CD4-positive, CD25-positive, alpha-beta regulatory T cell (primary cell): ENCODE data around the gene STAT6. TPM values are rescaled to one million over a fixed set of nuclear protein-coding genes. Genes with fewer than 3 reads are reported as not detected.
"Not testable (repeated sequence)": the region's sequence is repeated elsewhere in the genome, so short reads cannot be mapped to it uniquely, and the experiment has no call there.

Experiments
- ATAC-seq, 2 donors: fragments of 150-1000 bp; cut with Tn5 transposase; one replicate each; pipeline ENCODE4 v1.10.0; 2021; ENCODE audit warnings: low read depth in 2 of 2, moderate number of reproducible peaks in 2 of 2, moderate library complexity in 1 of 2
- DNase-seq, 3 donors: peaks; one replicate each; pipeline versions ENCODE4 v3.0.0 to v3.0.0-alpha.2; 2012 to 2022; ENCODE audit warnings: mixed read lengths in 1 of 3
- H3K27ac ChIP-seq: one replicate; pipeline ENCODE4 v1.7.0; 2013; ENCODE audit warnings: mild to moderate bottlenecking, low read length; ENCODE audit not compliant: insufficient read depth, poor library complexity, severe bottlenecking
- H3K27me3 ChIP-seq: one replicate; pipeline ENCODE4 v1.7.0; 2013; ENCODE audit warnings: low read length; ENCODE audit not compliant: control insufficient read depth, insufficient read depth
- H3K36me3 ChIP-seq: one replicate; pipeline ENCODE4 v1.7.0; 2013; ENCODE audit warnings: mild to moderate bottlenecking, low read length, moderate library complexity; ENCODE audit not compliant: control insufficient read depth, insufficient read depth
- H3K4me1 ChIP-seq: 2 replicates; pipeline ENCODE4 v1.7.0; 2013; ENCODE audit warnings: mild to moderate bottlenecking, low read length; ENCODE audit not compliant: insufficient read depth, control insufficient read depth, poor library complexity, severe bottlenecking
- H3K4me3 ChIP-seq: one replicate; pipeline ENCODE4 v1.7.0; 2013; ENCODE audit warnings: low read depth, mild to moderate bottlenecking, low read length, moderate library complexity
- H3K9me3 ChIP-seq, 2 experiments: 1 replicate in 1 of 2; 2 replicates in 1 of 2; pipeline ENCODE4 v1.7.0; 2013; ENCODE audit warnings: low read length in 2 of 2, mild to moderate bottlenecking in 1 of 2, moderate library complexity in 1 of 2; ENCODE audit not compliant: control insufficient read depth in 2 of 2
- H3K27ac Mint-ChIP-seq, 3 donors: one replicate each; pipeline ENCODE4 v1.8.0; 2020 to 2022; ENCODE audit warnings: mild to moderate bottlenecking in 3 of 3, mixed read lengths in 3 of 3, moderate library complexity in 2 of 3
- H3K27me3 Mint-ChIP-seq: one replicate; pipeline ENCODE4 v1.8.0; 2022; ENCODE audit warnings: mild to moderate bottlenecking, mixed read lengths
- H3K36me3 Mint-ChIP-seq: one replicate; pipeline ENCODE4 v1.8.0; 2020; ENCODE audit warnings: mixed read lengths
- H3K4me1 Mint-ChIP-seq, 4 donors: one replicate each; pipeline ENCODE4 v1.8.0; 2020 to 2022; ENCODE audit warnings: mixed read lengths in 4 of 4, mild to moderate bottlenecking in 1 of 4
- H3K4me3 Mint-ChIP-seq, 4 donors: one replicate each; pipeline ENCODE4 v1.8.0; 2020 to 2022; ENCODE audit warnings: mild to moderate bottlenecking in 4 of 4, mixed read lengths in 4 of 4, moderate library complexity in 3 of 4
- H3K9me3 Mint-ChIP-seq, 7 donors: one replicate each; pipeline ENCODE4 v1.8.0; 2020 to 2022; ENCODE audit warnings: mixed read lengths in 7 of 7, mild to moderate bottlenecking in 3 of 7, moderate library complexity in 2 of 7
- polyA plus RNA-seq, 4 donors: library from polyadenylated mRNA; unstranded; fragments of 300-500 nt; fragmentation: Illumina TruSeq; gene quantifications; one replicate each; pipeline ENCODE4 v1.2.3, GENCODE V29; 2021
- total RNA-seq: library from RNA; stranded (reverse); gene quantifications from one replicate; pipeline ENCODE4 v1.2.3, GENCODE V29; 2022

Gene STAT6
- total and polyA plus RNA-seq, 5 donors from 2014 or later = 69.2 to 215 (median 77.5) TPM

DNA sequence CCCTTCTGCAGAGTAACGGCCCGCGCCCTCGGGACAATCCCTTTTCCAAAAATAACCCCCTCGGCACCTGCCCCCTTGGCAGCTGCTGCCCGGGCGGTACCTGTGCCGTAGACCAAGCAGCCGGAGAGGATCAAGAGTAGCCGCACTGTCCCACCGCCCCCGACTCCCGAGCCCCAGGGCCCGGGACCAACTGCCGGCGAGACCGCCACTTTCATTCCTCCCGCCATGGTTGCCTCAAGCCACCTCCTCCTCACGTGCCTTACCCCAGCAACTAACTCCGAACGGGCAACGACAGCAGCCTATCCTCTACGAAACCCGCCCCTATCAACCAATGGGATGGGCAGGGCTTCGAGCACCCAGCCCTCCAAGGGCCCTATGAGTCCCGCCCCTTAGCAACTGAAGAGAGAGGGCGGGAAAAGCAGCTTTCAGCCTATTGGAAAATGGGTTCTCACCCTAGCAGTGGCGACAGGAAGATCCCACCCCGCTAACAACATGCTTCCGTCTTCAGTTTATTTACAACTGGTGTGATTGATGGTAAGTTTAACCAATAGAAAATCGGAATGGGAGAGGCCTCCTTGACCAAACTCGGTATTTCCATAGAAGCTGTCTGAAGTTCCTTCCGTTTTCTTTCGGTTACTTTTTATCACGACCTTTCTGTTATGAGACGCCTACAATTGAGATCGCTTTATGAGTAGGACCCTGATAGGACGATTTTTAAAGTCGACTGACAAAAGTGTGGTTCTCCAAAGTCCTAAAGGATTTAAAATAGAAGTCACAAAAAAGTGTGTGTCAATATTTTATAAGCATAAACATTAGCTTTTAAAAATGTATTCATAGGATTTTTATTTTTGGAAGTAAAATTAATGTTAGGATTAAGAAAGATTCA lies 32.4 kb downstream of the STAT6 start, which contains the start of gene NEMP1:
Gene NEMP1 (minus strand): TSS at position 273 of the 886 bp plus-strand sequence. CDS start 46 bp downstream, at position 227.
- no peaks in the 10 kb centered on the region for H3K9me3 Mint-ChIP-seq
- Histone ChIP-seq H3K36me3 (peaks cover 2% of the 10 kb centered on the region), H3K4me3 (peak within 1 kb of the TSS; percentile 89), H3K4me1 (peaks cover 17% of the 10 kb centered on the region), H3K27ac (peak within 1 kb of the TSS; percentile 87), H3K27me3 (no peaks in the 10 kb centered on the region), H3K9me3 (no peaks in the 10 kb centered on the region)
- H3K27me3 Mint-ChIP-seq = no peaks in the 10 kb centered on the region
- peaks cover 0 to 45% (median 14%) of the 10 kb centered on the region in 4 donors for H3K4me1 Mint-ChIP-seq
- peak; percentile 96 to 97 for ATAC-seq
- H3K36me3 Mint-ChIP-seq = no peaks in the 10 kb centered on the region
- peak within 1 kb of the TSS; percentile 96 to 97 (median 96) for H3K27ac Mint-ChIP-seq
- peak; percentile 96 to 100 (median 99) for DNase-seq
- H3K4me3 Mint-ChIP-seq = peak within 1 kb of the TSS; percentile 91 to 98 (median 96)

DNA sequence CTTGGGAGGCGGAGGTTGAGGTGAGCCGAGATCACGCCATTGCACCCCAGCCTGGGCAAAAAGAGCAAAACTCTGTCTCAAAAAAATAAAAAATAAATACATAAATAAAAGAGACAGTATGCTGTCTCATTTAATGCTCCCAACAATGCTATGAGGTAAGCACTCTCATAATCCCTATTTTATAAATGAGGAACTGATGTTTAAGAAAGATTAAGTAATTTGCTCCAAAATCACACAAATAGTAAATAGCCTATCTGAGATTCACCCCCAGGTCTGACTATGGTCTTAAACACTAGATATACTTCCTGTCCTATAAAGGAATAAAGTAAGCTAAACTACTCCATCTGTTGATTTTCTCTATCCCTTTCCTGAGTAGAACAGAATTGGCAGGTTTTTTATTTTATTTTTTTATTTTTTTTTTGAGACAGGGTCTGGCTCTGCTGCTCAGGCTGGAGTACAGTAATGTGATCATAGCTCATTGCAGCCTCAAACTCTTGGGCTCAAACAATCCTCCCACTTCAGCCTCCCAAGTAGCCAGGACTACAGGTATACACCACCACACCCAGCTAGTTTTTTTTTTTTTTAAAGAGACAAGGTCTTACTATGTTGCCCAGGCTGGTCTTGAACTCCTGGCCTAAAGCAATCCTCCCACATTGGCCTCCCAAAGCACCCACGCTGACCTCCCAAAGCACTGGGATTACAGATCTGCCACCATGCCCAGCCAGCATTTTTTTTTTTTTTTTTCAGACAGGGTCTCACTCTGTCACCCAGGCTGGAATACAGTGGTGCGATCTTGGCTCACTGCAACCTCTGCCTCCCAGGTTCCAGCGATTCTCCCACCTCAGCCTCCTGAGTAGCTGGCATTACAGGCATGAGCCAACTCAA lies 37.4 kb downstream of the STAT6 start:
- not testable (repeated sequence) for H3K9me3 ChIP-seq, DNase-seq, H3K4me3 ChIP-seq, H3K9me3 Mint-ChIP-seq, H3K27me3 Mint-ChIP-seq, H3K4me3 Mint-ChIP-seq, ATAC-seq, H3K27me3 ChIP-seq
- peaks cover 14% of the 10 kb centered on the region for H3K4me1 ChIP-seq
- H3K27ac ChIP-seq = peak overlapping the region; percentile 5
- H3K36me3 ChIP-seq = peaks cover 26% of the 10 kb centered on the region
- peak overlapping the region; percentile 55 to 65 (median 63) for H3K27ac Mint-ChIP-seq
- H3K4me1 Mint-ChIP-seq = peaks cover 6 to 48% (median 19%) of the 10 kb centered on the region in 4 donors
- peaks cover 14% of the 10 kb centered on the region for H3K36me3 Mint-ChIP-seq

DNA sequence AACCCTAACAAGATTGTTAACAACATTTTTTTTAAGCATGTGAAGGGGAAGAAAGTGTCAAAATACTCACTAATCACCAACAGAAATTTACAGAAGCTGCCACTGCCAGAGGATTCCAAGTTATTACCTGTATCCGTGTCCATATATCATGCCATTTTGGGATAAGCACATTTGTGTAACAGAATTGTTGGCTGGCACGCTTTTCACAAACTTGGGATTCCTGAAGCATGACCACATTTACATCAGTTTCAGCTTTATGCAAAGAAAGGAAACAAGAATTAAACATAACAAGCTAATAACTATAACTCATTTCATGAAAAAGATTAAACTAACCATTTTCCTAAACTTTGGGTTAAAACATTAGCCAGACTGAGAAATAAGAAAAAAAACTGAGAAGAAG lies 38.5 kb downstream of the STAT6 start:
- H3K4me1 ChIP-seq = peaks cover 9% of the 10 kb centered on the region
- ATAC-seq = no peak
- peaks cover 18% of the 10 kb centered on the region for H3K36me3 Mint-ChIP-seq
- no peaks in the 10 kb centered on the region for H3K9me3 ChIP-seq
- H3K4me3 ChIP-seq = no peak overlapping the region
- no peaks in the 10 kb centered on the region for H3K27me3 Mint-ChIP-seq
- H3K36me3 ChIP-seq = peaks cover 30% of the 10 kb centered on the region
- no peak overlapping the region for H3K27ac ChIP-seq
- H3K4me1 Mint-ChIP-seq = peaks cover 6 to 38% (median 14%) of the 10 kb centered on the region in 4 donors
- no peak for DNase-seq
- H3K9me3 Mint-ChIP-seq = no peaks in the 10 kb centered on the region
- H3K27ac Mint-ChIP-seq = peak overlapping the region in 1 of 3 donors; percentile 77
- H3K4me3 Mint-ChIP-seq = peak overlapping the region in 1 of 4 donors; percentile 60
- H3K27me3 ChIP-seq = no peaks in the 10 kb centered on the region

DNA sequence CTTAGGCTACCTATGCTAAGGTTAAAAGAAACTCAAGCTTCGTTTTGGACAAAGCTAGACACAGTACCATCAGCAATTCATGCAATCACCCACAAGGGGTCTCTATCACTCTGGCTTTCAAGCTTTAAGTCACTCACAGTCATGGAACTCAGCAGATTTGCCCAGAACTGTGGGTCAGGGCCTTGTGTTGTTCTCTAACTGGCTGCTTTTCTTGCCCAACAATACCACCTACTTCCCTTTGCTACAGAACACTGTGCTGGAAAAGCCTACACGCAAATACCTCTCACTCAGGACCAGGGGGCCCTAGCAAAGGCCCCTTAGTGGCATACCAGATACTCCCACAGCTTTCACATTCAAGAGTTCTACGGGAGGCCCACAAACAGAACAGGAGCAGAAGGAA lies 41.6 kb downstream of the STAT6 start:
- H3K36me3 ChIP-seq = peaks cover 29% of the 10 kb centered on the region
- H3K4me3 ChIP-seq = peak overlapping the region; percentile 38
- H3K27ac Mint-ChIP-seq = peak overlapping the region; percentile 77 to 92 (median 78)
- H3K4me1 ChIP-seq = peaks cover 10% of the 10 kb centered on the region
- H3K27me3 Mint-ChIP-seq = no peaks in the 10 kb centered on the region
- no peaks in the 10 kb centered on the region for H3K27me3 ChIP-seq
- peak overlapping the region; percentile 74 for H3K27ac ChIP-seq
- no peaks in the 10 kb centered on the region for H3K9me3 Mint-ChIP-seq
- H3K9me3 ChIP-seq = no peaks in the 10 kb centered on the region
- H3K4me3 Mint-ChIP-seq = peak overlapping the region; percentile 6 to 73 (median 20)
- ATAC-seq = peak; percentile 96 to 99
- peak; percentile 54 to 89 (median 78) for DNase-seq
- peaks cover 10 to 31% (median 21%) of the 10 kb centered on the region in 4 donors for H3K4me1 Mint-ChIP-seq
- peaks cover 23% of the 10 kb centered on the region for H3K36me3 Mint-ChIP-seq

DNA sequence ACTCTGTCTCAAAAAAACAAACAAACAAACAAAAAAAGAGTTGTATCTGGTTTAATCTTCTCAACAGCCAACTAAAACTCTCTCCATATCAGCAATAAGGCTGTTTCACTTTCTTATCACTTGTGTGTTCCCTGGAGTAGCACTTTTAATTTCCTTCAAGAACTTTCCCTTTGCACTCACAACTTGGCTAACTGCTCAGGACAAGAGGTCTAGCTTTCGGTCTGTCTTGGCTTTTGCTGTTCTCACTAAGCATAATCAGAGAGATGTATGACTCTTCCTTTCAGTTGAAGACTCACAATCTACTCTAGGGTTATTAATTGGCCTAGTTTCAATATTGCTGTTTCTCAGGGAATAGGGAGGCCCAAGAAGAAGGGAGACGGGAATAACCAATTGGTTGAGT lies 44.9 kb downstream of the STAT6 start:
- no peaks in the 10 kb centered on the region for H3K27me3 Mint-ChIP-seq
- peaks cover 23% of the 10 kb centered on the region for H3K36me3 Mint-ChIP-seq
- no peak overlapping the region for H3K4me3 Mint-ChIP-seq
- DNase-seq (no peak), ATAC-seq (no peak)
- Histone ChIP-seq H3K27me3 (no peaks in the 10 kb centered on the region), H3K4me3 (no peak overlapping the region), H3K36me3 (peaks cover 18% of the 10 kb centered on the region), H3K9me3 (no peaks in the 10 kb centered on the region), H3K4me1 (peaks cover 29% of the 10 kb centered on the region), H3K27ac (no peak overlapping the region)
- no peaks in the 10 kb centered on the region for H3K9me3 Mint-ChIP-seq
- peak overlapping the region; percentile 2 to 73 (median 32) for H3K27ac Mint-ChIP-seq
- H3K4me1 Mint-ChIP-seq = peaks cover 17 to 46% (median 32%) of the 10 kb centered on the region in 4 donors

DNA sequence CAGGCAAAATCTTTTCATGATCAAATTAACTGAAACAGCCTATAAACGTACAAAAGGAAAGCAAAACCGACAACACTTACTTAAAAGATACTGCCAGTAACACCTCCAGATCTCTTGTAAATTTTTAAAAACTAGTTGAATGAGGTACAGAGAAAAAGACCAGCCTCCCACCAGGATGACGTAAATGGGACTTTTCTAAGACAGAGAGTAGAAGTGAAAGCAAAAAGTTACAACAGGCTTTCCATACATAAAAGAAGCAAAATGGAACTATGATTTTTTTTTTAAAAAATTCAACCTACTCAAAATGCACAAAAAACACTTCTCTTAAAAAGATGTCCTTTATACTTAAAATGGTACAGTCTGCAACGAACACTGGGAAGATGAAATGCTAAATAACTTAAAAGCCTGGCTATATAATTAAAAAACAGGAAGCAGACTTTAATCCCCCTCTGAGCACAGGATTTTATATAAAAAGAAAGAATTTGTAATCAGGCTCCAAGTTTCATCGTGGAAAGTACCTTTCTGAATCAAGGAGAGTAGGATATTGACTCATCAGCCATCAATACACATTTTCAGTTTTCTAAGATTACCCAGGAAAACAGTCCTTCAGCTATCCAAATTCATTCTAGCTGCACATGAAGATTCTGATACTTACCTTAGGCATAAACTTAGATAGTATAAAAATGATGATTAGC lies 47.0 kb downstream of the STAT6 start:
- H3K4me3 ChIP-seq = peak overlapping the region; percentile 79
- peak overlapping the region; percentile 89 for H3K27ac ChIP-seq
- no peaks in the 10 kb centered on the region for H3K9me3 ChIP-seq
- Mint-ChIP-seq H3K9me3 (no peaks in the 10 kb centered on the region), H3K27me3 (no peaks in the 10 kb centered on the region), H3K4me1 (peaks cover 15 to 37% (median 25%) of the 10 kb centered on the region in 4 donors), H3K36me3 (peaks cover 15% of the 10 kb centered on the region), H3K27ac (peak overlapping the region; percentile 80 to 95 (median 89)), H3K4me3 (peak overlapping the region; percentile 22 to 95 (median 78))
- peak; percentile 52 to 89 (median 83) for DNase-seq
- ATAC-seq = peak; percentile 91
- no peaks in the 10 kb centered on the region for H3K27me3 ChIP-seq
- H3K36me3 ChIP-seq = peaks cover 14% of the 10 kb centered on the region
- peaks cover 25% of the 10 kb centered on the region for H3K4me1 ChIP-seq

DNA sequence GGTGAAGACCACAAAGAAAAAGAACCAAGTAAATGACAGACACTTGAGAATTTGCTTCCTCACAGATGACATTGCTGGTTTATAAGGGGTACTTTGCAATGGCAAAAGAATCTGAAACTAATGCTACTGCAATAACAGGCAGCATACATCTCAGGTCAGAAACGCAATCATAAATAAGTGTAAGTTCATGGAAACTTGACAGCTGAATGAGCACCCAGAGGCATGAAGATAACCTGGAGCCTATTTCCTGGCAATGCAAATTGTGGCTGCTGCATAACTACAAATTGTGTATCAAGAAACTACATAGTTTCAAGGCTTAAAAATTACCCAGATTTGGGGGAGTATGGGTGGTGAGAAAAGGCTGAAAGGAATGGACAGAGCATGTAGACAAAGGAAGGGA lies 52.7 kb downstream of the STAT6 start:
- Mint-ChIP-seq H3K9me3 (no peaks in the 10 kb centered on the region), H3K27me3 (no peaks in the 10 kb centered on the region), H3K27ac (peak overlapping the region in 2 of 3 donors; percentile 10 to 54), H3K36me3 (peaks cover 23% of the 10 kb centered on the region), H3K4me3 (no peak overlapping the region), H3K4me1 (peaks cover 5 to 14% (median 7%) of the 10 kb centered on the region in 4 donors)
- H3K36me3 ChIP-seq = peaks cover 32% of the 10 kb centered on the region
- no peak for DNase-seq
- H3K27me3 ChIP-seq = no peaks in the 10 kb centered on the region
- ATAC-seq = no peak
- H3K4me1 ChIP-seq = peaks cover 10% of the 10 kb centered on the region
- no peak overlapping the region for H3K27ac ChIP-seq
- H3K9me3 ChIP-seq = no peaks in the 10 kb centered on the region
- no peak overlapping the region for H3K4me3 ChIP-seq
